KG1 (cell line): Measurements from ENCODE around the gene MTHFD2.
A peak's percentile ranks its signal among the peaks of the same experiment; 100 is the strongest.
"Not testable (repeated sequence)": the region's sequence is repeated elsewhere in the genome, so short reads cannot be mapped to it uniquely, and the experiment has no call there.

Experiments
- DNase-seq: peaks from one replicate; lab custom pipeline; 2025; lab: John Stamatoyannopoulos, UW

MTHFD2 gene

DNA sequence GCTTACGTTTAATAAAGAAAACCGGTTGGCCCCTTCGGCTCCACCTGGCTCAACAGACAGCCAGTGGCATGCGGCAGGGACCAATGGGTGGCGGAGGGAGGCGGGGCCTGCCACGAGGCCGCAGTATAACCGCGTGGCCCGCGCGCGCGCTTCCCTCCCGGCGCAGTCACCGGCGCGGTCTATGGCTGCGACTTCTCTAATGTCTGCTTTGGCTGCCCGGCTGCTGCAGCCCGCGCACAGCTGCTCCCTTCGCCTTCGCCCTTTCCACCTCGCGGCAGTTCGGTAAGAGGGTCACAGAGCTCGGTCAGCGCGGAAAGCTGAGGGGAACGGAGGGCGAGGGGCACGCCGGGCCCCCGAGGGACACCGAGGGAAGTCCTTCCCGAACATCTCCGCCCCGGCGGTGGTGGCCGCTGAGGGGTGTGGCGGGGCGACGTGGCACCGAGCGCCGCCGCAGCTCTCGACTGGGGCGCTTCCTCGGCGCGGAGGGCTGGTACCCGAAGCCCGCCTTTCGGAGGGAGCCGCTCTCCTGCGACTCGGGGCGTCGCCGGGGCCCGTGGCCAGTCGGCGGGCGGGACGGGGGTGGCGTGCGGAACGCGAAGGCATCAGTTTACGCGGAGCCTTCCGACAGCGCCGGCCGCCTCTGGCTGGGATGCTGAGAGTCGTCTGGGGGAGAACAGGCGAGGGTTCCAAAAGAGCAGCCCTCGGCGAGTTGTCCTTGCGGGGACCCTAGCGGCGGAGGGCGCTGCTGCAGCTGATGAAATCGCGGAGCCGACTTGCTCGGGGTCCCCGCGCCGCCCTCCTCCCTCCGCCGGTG, at the start of gene MTHFD2:
TSS of gene MTHFD2 (plus strand) at position 155 of the 814 bp plus-strand sequence. CDS start at position 182, 27 bp downstream.
- peak; percentile 82 for DNase-seq

DNA sequence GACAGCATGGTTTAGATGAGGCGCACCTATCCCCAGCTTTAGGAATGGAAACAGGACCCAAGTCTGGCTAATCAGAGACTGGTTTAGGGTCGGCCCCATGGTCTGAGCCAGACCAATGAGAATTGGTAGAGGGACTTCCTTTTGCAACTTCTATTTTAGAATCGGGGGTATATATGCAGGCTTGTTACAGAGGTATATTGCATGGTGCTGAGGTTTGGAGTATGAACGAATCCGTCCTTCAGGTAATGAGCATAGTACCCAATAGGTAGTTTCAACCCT, 49.2 kb upstream of the MTHFD2 start:
- no peak for DNase-seq

DNA sequence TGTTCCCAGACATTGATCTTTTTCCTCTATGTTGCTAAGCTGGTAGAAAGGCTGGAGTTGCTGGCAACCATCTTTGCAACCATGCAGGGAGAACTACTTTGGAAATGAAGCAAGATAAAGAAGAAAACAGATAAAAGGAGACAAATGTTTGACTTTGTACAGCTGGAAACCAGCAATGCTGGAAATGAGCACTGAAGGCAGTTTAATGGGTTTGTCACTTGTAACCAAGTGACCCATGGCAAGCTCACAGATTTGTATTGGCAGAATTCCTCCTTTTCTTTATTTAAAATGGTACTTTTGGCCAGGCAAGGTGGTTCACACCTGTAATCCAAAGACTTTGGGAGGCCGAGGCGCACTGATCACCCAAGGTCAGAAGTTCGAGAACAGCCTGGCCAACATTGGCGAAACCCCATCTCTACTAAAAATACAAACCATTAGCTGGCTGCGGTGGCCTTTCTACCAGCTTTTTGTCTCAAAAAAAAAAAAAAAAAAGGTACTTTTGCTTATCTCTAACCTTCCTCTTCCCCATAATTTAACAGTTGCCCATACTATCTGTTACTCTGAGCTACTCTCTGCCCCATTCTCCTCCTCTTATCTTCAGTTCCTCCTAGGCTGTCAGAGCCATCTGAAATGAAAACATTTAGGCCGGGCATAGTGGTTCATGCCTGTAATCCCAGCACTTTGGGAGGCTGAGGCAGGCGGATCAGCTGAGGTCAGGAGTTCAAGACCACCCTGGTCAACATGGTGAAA, 48.7 kb upstream of the MTHFD2 start:
- no peak for DNase-seq

DNA sequence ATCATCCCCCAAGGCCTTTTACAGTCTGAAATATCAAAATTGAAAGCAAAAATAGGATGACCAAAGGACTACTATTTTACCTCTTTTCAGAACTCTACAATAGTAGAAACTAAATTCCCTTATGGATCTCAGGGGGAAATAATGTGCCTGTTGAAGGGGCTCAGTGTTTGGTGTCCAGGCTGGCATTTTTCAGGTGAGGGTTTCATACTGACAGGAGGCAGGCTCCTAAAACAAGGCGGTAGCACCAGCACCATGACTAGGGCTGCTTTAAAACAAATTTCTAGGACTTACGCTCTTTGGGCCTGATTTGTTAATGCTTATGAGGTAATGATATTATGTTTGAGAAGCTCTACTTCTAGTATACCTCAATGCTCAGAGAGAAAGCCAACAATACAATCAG, 45.5 kb upstream of the MTHFD2 start:
- DNase-seq: no peak

DNA sequence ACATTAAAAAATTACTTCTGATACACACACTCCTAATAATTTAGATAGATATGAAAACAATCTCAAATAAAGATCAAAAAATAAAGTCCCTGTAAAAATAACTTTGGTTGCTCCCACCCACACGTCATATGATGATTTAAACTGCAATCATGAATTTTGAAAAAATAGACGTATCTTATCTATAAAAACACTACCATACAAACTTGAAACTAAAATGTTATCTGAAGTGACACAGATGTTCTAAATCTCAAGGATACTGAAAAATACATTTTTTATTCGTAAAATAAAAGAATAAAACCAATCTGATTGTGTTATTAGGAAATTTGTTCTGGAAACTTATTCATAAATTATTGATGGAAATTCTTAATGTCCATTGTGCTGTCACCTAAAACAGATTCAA, 42.6 kb upstream of the MTHFD2 start:
- DNase-seq: no peak

DNA sequence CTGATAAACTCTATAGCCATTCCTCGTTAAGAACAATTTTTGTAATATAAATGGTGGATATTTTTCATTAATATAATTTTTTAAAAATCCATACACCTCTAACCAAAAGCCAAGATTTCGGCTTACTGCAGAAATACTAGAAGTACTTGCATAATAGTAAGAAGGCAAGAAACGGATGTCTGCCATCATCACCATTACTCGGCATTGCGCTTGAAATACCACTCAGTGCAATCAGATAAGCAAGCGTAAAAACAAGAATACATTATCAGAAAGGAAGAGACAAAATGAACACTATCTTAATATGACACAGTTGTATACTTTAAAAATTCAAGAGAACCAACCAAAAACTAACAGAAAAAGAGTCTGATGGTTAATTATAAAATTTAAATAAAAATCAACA, 35.5 kb upstream of the MTHFD2 start:
- no peak for DNase-seq

DNA sequence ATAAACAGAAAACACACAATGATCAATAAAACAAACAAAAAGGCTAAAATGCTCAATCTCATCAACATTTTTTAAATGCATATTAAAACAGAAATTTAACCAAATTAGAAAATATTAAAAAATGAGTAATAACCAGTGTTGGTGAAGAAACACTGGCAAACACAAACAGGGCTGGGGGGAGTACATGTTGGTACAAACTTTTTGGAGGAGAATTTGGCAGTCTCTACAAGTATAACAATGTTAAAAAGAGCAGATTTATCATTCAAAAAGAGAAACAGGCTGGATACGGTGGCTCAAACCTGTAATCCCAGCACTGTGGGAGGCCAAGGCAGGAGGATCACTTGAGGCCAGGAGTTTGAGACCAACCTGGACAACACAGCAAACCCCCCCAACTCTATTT, 33.7 kb upstream of the MTHFD2 start:
- no peak for DNase-seq

DNA sequence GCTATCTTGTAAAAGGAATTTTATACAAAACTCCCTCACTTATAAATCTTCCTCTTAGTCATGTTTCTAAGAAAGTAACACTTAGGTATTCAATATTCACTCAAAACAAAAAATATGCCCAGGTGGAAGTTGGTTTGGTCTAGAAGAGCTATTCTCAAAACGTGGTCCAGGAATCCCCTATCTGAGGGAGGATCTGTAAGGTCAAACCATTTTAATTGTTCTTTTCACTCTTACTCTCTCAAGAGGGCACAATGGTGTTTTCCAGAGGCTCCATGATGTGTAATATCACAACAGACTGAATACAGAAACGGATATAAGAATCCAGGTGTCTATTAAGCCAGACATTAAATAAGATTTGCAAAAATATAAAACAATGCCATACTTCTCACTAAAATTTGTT, 29.7 kb upstream of the MTHFD2 start:
- no peak for DNase-seq

DNA sequence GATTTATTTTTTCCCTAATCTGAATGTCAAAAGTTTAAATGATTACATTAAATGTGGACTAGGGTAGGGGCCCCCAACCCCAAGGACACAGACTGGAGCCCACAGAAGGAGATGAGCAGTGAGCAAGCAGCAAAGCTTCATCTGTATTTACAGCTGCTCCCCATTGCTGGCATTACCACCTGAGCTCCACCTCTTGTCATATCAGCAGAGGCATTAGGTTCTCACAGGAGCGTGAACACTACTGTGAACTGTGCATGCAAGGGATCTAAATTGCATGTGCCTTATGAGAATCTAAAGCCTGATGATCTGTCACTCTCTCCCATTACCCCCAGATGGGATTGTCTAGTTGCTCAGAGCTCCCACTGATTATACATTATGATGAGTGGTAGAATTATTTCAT, 23.5 kb upstream of the MTHFD2 start:
- no peak for DNase-seq

DNA sequence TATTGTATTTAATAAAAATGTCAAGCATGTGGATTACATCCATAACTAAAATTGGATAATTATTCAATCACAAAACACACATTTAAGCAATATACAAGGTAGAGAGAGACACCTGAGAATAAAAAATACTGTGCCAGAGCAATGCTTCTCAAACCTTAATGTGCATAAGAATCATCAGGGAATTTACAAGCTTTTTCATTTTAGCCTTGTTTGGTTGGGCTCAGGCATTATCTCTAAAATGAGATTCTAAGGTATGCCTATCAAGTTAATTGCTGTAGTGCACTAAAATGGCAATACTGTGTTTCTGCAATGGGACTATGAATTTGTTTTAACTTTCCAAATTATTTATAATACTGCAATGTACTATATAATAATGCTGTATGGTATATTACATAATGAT, 20.7 kb upstream of the MTHFD2 start:
- DNase-seq: no peak

DNA sequence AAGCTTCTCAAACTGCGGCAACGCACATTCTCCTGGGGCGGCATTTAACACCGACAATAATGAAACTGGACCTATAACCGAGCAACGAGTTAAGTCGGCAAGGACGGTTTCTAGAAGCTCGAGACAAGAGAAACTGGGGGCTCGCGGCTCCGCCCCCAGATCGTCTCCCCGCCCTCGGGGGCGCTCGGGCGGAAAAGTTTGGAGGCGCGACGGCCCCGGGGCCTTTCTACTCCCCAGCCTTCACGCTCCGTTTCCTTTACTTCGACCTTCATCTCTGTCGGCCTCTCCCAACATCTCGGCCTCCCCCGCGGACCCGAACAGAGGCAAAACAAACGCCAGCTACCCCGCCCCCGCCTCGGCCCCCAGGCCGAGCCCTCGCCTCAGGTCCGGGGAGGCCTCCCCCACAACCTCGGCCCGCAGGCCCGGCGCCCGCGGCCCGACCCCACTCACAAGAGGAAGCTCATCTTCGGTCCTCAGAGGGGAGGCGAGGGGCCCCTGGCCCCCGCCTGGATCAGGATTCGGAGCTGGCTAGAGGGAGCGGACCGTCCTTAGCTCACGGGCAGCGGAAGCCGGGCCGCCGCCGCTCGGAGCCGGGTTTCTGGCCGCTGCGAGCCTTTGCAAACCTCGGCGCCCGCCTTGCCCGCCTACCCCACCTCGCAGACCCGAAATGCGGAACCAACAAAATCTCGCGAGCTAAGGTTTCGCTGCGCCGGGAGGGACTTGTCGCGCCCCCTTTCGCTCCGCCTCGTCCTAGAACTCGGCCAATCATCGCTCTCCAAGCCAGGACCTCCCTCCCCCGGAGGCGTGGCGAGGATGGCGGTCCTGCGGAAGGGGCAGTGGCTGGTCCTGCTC, 20.0 kb upstream of the MTHFD2 start, which contains the start of gene MOB1A:
TSS of gene MOB1A (minus strand) at position 669 of the 852 bp plus-strand sequence. CDS start at position 464, 205 bp downstream.
- peak; percentile 96 for DNase-seq

DNA sequence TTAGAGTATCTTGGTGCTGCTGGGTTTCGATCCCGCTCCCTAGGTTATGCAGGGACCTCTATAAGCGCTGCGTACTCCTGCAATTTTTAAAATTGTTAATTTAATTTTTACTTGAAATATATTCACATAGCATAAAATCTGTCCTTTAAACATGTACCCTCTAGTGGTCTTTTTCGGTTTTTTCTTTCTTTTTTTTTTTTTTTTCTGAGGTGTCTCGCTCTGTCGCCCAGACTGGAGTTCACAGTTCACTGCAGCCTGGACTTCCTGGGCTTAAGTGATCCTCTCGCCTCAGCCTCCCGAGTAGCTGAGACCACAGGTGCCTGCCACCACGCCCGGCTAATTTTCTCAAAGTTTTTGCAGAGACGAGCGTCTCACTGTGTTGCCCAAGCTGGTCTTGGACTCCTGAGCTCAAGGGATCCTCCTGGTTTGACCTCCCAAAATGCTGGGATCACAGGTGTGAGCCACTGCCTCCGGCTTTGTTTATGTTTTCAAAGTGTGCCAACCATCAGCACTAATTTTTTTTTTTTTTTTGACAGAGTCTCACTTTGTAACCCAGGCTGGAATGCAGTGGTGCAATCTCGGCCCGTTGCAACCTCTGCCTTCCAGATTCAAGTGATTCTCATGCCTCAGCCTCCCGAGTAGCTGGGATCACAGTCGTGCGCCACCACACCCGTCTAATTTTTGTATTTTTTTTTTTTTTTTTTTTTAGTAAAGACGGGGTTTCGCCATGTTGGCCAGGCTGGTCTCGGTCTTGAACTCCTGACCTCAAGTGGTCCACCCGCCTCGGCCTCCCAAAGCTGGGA, 19.2 kb upstream of the MTHFD2 start:
- no peak for DNase-seq

DNA sequence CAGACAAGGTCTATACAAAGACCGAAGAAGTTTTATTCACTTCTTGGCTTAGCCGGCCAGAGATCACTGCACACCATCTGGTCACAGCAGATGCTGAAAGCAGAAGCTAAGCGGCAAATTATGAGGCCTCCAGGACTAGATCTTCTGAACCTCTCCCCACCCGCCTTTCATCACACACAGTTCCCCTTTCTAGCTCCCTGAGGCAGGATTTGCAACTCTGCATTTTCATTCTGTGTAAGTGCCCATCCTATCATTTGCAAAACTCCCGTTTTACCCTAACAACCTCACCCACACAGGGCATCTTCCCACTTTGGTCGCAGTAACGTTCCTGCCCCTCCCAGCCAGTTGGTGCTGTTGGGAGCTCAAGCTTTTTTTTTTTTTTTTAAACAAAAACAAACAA, 16.7 kb upstream of the MTHFD2 start:
- DNase-seq: peak; percentile 76

DNA sequence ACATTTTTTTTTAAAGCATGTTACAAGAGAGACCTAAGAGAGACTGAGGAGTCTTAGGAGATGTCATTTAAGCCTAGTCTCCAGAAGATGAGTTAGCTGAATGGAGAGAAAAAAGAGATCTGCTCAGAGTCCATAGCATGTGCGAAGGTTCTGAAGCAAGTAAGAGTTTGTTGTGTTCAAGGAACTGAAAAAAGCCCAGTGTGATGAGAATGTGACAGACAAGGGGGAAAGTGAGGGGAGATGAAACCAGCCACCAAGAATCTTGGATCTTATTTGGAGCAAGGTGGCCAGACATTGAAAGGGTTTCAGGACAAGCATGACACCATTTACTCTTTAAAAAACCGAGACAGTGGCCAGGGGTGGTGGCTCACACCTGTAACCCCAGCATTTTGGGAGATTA, 14.5 kb upstream of the MTHFD2 start:
- no peak for DNase-seq

DNA sequence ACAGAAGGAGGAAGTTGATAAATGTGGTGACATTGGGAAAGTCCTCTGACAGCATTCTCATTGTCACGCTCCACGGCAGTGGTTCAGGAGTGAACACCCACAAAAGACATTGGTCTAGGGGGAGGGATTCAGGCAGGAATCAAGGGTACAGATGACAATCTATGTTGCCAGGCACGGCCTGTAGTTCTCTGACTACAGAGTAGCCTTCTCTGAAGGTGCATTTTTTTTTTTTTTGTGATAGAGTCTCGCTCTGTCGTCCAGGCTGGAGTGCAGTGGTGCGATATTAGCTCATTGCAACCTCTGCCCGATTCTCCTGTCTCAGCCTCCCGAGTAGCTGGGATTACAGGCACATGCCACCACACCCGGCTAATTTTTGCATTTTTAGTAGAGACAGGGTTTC, 12.4 kb upstream of the MTHFD2 start:
- peak; percentile 83 for DNase-seq

DNA sequence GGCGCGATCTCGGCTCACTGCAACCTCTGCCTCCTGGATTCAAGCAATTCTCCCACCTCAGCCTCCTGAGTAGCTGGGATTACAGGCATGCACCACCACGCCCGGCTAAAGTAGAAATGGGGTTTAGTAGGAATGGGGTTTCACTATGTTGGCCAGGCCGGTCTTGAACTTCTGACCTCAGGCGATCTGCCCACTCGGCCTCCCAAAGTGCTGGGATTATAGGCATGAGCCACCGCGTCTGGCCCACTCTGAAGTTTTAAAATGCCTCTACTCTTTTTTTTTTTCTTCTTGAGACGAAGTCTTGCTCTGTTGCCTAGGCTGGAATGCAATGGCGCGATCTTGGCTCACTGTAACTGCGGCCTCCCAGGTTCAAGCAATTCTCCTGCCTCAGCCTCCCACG, 11.7 kb upstream of the MTHFD2 start:
- not testable (repeated sequence) for DNase-seq

DNA sequence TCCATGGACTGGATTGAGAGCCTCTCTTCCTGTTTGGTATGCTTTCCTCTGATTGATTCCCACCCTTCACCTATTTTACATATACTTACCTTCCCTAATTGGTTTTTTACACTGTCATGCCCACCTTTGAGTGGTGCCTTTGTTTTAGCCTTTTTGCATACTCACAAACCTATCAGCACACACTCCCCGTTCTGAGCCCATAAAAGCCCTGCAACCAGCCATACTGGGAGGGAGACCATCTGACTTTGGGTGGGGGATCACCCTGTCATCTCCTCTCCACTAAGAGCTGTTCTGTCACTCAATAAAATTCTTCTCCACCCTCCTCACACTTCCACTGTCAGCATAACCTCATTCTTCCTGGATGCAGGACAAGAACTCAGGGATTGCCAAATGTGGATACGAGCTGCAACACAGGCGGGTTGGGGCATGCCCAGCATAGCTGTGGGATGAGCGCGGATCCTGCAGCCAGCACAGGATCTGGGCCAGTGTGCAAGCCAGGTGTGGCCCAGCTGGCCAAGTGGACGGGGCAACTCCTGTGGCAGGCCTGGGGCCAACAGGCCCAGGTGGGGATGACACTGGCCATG, 10.3 kb upstream of the MTHFD2 start:
- no peak for DNase-seq

DNA sequence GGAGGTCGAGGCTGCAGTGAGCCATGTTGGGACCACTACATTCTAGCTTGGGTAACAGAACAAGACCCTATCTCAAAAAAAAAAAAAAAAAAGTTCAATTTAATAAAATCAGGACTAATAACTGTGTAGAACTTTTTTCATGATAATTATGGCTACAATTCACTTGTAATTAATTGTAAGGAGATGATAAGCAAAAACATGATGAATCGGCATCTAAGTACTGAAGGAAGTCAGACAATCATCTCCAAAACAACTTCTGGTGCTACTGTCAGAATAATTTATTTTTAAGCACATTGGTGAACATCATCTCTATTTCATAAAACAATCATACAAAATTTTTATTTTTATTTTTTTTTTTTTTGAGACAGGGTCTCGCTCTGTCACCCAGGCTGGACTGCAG, 9.7 kb upstream of the MTHFD2 start:
- no peak for DNase-seq

DNA sequence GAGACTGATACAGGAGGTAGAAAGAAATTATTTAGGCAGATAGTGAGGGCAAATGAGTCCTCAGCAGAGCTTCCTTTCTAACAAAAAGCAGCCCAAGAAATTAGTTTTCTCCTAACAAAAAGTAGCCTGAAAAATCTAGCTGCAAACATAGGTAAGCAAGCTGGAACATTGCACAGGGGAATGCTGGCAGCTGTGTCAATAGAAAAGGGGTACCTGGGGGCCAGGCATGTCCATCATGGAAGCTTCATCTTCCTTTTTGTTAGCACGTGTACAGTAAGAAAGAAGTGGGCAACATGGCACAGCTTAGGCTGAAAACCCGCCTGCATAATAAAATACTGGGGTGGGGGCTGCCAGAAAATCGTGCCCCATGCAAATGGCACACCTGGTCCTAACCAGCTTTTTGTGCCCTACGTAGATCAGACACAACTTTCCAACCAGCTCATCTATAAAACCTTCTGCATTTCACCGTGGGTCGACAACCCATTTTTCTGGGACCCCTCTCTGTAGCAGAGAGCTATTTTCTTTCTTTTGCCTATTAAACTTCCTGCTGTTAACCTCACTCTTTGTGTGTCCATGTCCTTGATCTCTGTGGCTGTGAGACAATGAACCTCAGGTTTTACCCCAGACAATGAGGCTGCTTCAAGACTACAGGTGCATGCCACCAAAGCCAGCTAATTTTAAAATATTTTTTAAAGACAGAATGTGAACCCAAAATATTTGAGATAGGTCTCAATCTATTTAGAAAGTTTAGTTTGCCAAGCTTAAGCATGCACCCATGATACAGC, 6.6 kb upstream of the MTHFD2 start:
- no peak for DNase-seq

DNA sequence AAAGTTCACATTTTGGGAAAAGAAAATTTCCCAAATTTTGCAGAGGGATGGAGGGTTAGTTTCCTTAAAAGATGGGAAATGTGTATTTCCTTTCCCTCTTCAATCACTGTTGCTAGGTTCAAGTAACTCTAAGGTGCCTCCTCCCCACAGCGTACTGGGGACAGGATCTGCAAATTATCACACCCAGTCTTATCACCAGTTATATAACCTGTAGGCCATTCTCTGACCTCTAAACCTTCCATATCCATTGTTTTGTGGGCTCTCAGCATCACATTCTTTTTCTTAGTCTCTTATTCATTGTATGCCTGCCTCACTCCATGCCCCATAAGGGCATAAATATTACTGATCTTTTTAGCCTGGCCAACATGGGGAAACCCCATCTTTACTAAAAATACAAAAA, 3.6 kb upstream of the MTHFD2 start:
- no peak for DNase-seq

DNA sequence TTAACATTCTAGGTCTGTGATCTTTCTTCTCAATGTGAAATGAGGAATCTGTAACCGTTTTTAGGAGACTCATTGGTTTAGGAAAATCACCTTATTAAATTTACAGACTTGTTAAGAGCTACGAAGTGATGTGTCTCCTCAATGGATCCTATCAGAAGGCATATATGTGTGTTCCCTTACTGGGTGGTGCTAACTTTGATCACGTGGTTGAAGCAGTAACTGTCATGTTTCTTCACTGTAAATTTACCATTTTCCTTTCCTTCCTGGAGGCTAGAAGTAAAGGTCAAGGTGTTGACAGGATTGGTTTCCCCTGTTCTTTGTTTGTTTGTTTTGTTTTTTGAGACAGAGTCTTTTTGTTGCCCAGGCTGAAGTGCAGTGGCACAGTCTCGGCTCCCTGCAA, 1.4 kb upstream of the MTHFD2 start:
- DNase-seq: no peak
